DMS153 treated with DMSO at 0.1 percent for 48 hours (cell line): ENCODE results near the gene PRDM5.

Experiments
- DNase-seq: peaks from one replicate; lab custom pipeline; 2025; ENCODE audit not compliant: unreplicated experiment; lab: John Stamatoyannopoulos, UW

Gene PRDM5

DNA sequence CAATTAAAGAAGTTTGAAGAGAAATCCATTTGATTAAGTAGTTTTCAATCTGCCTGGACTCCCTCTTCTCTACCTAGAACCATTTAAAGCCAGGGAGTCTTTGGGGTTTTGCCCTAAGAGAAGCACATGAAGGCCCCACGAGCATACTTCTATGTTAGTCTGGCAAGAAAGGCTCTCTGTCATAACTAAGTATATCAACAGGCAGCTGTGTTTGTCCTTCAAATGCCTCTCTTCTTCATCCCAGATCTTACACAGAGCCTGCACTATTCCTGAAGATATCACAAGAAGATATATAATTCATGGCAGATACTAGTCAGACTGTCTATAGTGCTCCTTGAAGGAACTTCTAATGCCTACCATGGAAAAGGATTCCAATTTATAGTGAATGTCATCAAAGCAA lies 206.2 kb downstream of the PRDM5 start:
- no peak for DNase-seq

DNA sequence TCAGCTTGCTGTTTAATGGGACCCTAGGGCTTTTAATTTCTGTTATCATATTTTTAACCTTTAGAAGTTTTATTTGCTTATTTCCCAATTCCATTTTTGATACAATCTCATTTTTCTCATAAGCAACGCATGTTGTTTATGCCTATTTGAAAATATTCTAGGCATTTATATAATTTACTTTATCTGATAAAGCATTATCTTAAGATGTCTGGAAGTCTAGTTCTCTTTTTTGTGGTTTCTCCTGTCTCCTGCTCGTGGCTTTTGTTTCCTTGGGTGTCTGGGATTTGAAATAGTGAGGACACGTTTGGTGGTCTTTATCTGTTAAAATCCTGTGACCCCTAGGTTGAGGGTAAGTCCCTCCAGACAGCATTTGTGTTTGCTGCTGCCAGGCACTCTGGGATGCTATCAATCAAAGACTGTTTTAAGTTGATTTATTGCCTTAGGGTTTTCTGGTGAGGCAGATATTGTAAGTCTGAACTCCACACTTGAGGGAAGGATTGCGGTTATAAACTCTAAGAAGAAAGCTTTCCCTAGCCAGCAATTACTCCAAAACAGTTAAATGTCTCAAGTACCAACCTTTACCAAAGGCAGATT lies 208.0 kb downstream of the PRDM5 start:
- DNase-seq = no peak

DNA sequence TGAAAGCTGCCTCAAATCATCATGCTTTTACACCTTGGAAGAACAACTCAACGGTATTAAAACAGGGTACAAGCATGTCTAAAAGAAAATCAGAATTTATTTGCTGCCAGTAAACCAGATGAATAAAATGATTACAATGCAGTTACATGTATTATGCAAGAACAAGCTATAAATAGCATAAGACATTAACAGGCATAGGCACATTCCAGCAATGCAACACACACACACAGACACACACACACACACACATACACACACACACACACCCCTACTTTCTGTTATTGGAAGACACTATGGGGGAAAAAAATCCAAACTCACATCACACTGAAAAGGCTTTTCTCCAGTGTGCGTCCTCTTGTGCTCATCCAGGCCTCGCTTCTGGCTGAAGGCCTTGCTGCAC lies 212.5 kb downstream of the PRDM5 start:
- no peak for DNase-seq

DNA sequence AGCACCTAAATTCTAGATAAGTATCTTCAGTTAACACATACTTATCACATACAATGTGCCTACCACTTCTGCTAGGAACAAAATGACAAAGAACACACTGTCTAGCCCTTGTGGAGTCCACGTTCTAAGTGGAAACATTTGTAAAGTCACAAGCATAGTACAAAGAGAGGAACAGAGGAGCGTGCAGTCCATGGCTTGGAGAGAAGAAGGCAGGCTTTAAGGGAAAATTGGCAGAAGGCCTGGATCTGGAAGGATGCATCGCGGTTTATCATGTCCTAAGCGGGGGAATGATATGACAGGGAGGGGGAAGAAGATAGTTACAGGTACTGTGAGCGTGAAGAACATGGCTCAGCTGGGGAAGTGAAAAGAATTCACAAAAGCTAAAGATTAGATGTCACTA lies 218.0 kb downstream of the PRDM5 start:
- no peak for DNase-seq

DNA sequence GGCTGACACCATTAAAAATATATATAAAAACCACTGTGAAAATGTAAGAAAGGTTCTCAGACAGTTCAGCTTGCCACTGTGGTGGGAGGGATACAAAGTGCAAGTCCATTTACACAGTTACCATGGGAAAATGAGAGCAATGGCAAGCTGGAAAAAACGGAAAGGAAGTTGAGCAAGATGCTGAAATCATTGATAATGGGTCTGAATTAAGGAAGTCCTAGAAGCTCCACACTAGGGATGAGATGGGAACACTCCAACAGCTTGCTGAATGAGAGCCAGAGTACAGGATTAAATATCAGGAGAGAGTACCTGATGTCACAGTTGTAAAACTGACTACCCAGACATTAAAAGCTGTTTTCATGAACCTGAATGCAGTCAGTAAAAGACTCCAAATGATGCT lies 218.6 kb downstream of the PRDM5 start:
- DNase-seq = no peak

DNA sequence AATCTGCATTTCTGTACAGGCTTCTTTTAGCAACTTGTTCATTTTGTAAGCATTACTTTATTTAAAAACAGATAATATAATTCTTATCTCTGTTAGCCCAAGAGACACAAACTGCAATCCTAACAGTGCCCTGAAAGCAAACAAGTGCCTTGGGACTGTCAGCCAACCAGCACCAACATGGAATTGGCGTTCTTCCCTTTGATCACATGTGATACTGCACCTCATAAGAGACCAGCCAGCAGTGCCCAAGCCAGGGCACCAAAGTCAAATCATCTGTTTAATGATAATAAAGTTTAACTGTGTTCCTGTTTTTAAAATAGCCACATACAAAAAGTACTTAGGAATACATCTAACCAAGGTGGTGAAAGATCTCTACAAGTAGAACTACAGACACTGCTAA lies 223.2 kb downstream of the PRDM5 start:
- no peak for DNase-seq

DNA sequence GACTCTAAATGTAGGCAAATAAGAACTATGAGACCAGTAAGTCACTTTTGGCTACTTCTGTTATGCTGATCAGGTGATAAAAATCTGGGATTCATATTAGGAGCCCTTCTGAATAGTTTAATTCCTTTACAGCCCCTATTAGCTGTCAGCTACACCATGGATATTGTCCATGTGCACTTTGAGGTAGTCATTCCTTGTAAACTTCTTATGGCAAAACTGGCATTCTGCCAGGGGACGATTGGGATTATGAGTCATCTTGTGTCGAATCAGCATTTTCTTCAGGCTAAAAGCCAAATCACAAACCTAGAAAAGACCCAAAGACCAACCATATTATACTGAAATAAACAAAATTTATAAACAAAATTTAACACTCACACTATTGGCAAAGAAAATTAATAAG lies 227.6 kb downstream of the PRDM5 start:
- no peak for DNase-seq

DNA sequence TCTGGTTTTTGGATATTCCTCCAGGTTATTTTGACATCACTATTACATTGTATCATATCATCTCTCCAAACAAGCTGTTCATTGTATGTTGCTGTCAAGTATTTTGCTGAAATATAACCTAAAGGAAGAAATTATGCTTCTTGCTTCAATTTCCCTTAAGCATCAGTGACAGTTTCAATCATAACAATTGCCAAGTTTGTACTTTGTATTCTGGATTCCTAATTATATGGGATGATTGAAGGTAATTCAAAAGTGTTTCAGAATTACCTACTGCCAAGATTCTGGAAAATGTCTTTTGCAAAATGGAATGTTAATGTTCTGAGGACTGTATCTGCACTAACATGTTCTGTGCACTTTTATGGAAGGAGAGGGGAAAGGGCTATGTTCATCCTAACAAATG lies 228.7 kb downstream of the PRDM5 start:
- no peak for DNase-seq

DNA sequence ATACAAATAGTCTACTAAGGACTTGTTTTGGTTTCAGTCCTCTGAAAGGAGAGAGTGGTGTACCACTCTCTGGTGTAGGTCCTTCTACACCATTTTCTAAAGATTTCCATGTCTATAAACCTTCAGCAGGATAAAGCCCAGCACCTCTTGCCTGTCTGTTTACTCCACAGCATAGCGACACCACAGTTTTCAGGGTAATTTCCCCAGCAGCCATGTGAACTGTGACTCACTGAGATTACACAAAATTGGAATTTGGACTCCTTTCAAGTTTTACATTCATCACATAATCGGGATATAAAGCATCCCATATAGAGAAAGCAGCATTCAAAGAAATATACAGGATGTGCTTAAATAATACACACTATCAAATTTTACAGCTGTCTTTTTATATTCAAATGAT lies 229.6 kb downstream of the PRDM5 start:
- no peak for DNase-seq

DNA sequence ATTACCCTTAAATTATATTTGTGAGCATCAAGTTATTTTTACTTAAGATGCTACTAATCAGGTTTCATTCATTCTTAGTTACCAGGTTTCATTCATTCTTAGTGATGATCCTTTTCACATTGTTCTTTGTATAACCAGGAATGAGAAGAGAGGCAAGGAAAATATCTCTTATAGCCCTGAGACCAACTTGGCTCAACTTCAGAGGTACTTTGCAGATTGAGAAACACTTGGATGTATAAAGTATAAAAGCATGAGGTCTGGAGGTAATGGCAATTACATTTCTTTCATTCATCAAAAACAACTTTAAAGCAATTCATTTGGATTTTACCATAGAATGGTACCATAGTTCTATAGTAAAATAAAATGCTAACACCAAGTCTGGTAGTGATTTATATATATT lies 231.0 kb downstream of the PRDM5 start:
- no peak for DNase-seq

DNA sequence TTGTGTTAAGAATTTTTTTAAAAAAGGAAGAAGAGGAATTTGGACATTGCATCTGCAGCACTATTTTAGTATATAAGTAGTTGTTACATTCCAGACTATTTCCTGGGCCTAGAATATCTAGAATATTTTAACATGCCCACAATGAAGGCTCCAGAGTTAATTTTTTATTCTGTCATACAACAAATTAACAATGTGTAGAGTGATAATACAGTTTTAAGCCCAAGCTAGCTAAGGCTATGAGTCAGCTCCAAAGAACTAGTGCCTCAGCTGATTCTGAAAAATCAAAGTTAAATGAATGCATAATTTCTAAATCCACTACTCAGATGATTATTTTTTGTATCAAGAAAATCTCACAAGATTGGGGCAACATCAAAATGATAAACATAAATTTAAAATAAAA lies 231.4 kb downstream of the PRDM5 start:
- no peak for DNase-seq

DNA sequence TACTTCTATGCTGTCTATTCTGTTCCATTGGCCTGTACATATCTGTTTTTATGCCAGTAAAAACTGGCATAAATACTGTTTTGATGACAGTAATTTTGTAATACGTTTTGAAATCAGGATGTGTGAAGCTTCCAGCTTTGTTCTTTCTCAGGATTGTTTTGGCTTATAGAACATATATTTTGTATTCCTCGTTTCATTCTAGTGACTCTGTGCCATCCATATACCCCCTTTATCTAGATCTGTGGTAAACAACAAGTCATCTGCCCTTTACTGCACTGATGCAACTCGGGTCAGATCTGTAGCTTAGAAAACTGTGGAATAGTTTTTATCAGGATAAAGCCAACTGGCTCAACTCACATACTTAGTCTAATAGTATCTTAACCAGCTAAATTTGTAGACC lies 233.7 kb downstream of the PRDM5 start:
- no peak for DNase-seq

DNA sequence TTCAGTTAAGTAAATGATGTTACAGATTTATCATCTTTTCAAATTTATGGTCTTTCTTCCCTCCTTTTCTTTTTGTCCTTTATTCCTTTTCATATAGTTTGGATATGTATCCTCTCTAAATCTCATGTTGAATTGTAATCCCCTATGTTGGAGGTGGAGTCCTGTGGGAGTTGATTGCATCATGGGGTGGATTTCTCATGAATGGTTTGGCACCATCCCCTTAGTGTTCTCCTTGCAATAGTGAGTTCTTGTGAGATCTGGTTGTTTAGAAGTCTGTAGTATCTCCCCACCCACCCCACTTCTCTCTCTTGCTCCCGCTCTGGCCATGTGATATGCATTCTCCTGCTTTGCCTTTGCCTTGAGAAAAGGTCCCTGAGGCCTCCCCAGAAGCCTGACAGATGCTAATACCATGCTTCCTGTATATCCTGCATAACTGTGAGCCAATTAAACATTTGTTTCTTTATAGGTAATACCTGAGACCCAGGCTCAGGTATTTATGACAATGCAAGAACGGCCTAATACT lies 236.7 kb downstream of the PRDM5 start:
- DNase-seq = no peak

DNA sequence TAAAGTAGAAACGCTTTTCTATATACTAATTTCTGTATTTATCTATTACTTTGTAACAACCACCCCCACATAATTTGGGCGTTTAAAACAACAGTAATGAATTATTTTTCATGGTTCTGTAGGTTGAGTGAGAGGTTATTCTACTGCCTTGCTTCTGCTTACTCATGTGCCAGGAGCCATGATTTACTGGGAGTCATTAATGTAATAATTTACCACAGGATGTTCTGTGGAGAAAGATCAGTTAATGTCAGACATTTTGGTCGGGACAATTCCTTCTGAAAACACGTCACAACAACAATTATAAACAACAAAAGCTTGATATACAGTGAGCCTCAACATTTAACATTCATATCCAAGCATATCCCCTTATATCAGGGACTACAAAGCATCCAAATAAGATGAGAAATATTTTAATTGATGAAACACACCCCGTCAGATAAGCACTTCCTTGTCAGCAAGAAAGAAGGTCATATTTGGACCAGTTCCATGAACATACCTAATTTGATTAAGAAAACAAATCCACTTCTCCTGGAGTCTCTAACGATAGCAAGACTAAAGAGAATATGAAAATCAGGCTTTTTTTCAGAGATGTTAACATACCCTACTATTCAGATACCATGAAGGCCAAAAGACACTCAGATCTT lies 238.5 kb downstream of the PRDM5 start:
- no peak for DNase-seq

DNA sequence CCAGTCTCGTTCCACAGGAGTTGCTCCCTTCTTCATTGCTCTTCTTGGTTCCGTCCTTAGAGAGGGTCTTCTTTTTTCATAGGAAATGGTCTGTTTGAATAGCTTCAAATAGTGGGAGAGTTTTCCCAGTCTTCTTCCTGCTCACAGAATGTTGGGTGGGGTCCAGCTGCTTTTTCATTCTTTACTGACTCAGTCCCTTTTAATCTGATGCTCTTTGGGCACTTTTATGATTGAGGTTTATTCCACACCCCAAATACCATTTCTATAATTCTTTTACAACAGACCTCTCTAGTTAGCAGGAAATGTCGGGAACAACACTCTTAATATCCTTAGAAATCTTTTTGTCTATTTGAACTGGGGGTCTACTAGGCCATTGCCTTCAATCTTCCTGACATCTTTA lies 239.5 kb downstream of the PRDM5 start:
- DNase-seq = no peak

DNA sequence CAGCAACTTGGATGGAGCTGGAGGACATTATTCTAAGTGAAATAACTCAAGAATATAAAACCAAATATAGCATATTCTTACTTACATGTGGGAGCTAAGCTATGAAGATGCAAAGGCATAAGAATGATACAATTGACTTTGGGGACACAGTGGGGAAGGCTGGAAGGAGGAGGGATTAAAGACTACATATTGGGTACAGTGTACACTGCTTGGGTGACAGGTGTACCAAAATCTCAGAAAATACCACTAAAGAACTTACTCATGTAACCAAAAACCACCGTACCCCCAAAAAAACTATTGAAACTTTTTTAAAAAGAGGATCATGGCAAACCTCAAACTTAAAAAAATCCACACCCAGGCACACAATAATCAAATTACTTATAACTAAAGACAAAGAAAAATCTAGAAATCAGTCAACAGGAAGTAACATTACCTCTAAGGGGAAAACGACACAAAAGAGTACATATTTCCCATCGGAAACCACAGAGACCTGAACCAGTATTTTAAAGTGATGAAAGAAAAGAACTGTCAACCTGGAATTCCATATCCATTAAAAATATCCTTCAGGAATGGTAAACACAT lies 241.8 kb downstream of the PRDM5 start:
- DNase-seq = no peak

DNA sequence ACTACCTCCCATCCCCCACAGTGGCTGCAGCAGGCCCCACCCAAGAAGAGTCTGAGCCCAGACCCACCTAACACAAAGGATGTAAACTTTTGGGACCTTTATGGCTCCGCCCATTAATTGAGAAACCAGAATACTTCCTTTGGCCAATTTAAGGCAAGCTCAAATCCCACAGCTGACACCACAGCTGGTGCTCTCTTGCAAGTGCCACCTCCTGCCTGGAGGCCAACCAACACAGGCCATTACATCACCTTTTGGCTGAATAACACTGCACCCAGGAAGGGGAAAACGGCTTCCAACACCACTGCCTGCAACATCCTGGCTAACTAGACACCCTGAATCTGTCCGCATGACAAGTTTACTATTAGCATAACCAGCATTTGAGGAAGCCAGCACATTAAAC lies 248.8 kb downstream of the PRDM5 start:
- DNase-seq = no peak

DNA sequence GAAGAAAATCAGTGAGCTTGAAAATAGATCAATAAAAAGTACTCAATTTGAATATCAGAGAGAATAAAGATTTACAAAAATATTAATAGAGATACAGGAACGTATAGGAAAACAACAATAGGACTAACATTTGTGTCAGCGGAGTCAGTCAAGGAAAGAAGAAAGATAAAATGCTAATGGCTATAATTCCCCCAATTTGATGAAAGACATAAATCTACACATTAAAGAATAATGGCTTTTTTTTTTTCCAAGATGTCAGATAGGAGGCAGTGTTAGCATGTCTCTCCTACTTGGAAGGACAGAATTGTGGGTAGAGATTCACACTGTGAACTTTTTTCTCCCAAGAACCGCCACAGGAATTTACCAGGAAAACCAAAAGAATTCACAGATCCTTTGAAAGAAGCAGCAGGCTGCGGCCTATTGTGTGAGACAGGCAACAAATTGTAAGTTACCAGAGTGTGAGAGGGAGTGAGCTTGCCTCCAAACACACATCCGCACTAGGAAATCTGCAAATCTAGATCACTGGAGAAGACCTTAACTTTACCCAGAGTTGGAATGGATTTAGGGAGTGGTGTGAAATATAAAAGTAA lies 249.9 kb downstream of the PRDM5 start:
- no peak for DNase-seq

DNA sequence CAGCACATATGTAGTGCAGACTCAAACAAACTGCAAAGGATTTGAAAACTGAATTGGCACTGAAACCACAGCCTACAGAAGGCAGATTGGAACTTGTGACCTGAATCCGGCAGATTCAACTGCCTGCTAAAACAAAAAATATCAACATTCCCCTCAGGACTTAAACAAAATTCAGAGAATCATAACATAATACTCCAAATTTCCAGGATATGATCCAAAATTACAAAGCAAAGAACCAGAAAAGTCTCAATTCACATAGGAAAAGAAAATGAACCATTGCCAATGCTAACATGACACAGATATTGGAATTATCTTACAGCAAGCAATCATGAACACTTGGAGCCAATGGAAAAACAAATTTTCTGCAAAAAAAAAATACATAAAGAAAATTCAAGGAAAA lies 250.4 kb downstream of the PRDM5 start:
- DNase-seq = no peak

DNA sequence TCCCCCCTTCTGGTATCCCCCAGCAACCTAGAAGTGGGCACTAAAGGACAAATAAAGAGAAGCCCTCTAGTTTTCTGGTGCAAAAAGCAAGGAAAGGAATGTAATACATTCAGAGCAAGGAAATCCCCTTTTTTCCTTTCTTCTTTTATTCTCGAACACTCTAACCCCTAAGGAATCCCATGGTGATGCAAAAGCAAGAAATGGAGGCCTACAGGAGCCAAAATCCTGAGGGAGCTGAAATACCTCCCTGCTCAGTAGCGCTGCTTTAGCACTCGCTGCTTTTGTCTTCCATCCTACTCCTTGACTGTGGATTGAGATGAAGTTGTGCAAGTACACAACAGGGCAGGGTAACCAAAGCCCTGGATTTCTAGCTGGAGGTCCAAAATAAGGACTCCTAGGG lies 251.0 kb downstream of the PRDM5 start:
- no peak for DNase-seq

DNA sequence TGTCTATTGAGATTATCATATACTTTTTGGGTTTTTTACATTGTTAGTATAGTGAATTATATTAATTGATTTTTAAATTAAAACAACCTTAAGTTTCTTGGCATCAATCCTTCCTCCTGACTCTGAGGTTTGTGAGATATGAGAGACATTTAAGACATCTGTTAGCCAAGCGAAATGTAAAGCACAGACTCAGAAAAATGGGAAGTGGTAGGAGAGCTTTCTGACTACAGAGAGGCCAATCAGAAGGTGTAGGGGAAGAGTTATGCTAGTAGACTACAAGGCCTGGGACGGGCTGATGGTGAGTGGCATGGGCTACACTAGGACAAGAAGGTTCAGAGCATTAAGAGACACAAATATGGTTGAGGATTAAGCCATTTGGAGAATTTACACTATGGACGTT lies 255.4 kb downstream of the PRDM5 start:
- no peak for DNase-seq

DNA sequence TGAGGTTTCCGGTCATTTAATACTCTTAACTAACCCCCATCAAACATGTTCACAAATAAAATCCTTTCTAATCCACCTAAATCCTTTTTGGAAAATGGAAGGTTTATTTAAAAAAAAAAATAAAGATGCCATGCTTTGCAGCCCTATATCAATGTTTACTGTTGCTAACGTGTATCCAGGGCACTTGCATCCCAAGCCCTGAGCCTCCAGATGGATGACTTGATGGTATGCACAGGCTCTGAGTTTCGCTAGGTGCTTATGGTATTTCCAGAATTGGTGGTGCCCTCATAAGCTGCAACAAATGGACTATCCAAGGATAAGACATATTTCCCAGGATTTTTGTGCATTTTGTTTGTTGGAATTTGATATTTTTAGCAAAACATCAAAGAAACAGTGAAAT lies 257.7 kb downstream of the PRDM5 start:
- DNase-seq = no peak
